ENCODE results near the gene INPP4B. TPM values are rescaled to one million over a fixed set of nuclear protein-coding genes. Genes with fewer than 3 reads are reported as not detected.
A peak's percentile ranks its signal among the peaks of the same experiment; 100 is the strongest.

INPP4B gene
- total and polyA plus RNA-seq, 7 donors = 1.5 to 16.8 (median 9.5) TPM

DNA sequence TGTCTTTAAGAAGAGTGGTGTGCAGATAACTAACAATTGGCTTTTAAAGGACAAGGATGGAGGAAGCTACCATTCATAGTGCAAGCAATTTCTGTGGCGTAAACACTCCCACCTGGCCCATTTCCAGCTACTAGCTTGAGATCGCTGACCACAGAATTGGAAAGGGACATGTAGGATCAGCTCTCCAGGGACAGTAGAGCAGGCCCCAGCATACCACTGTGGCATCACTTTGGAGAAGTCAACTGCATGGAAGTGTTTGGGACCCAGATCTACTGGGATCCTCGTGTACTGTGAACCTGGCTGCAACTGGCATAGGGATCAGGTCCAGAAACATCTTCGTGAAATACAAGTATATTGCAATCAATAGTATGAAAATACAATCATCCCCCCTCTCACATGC, 515.0 kb downstream of the INPP4B start:
- Histone ChIP-seq H3K4me1 (no peaks in the 10 kb centered on the region), H3K9me3 (peaks cover 4% of the 10 kb centered on the region), H3K27ac (no peak overlapping the region), H3K27me3 (ENCODE audit: insufficient read depth in 3 of 3, low read length in 2 of 3) (no peaks in the 10 kb centered on the region), H3K4me3 (no peak overlapping the region), H3K36me3 (ENCODE audit: insufficient read depth in 1 of 2, low read depth in 1 of 2) (no peaks in the 10 kb centered on the region)
- peak in 3 of 4 donors; percentile 44 to 68 (median 44) for ATAC-seq
- intact Hi-C loops (cut with DNase I) = no loop called here
- 56 to 75% (median 65%) methylated on average over 4 of the region's 4 CpGs for WGBS, 3 donors
- TF ChIP-seq CTCF (IDR thresholded peaks at IDR 0.05) = no peak
- DNase-seq = no peak

- ATAC-seq (no peak), DNase-seq (no peak)
- WGBS, 3 donors = 94 to 99% (median 96%) methylated on average over 5 of the region's 5 CpGs
- Histone ChIP-seq H3K4me1 (no peaks in the 10 kb centered on the region), H3K27ac (no peak overlapping the region), H3K27me3 (ENCODE audit: insufficient read depth in 3 of 3, low read length in 2 of 3) (no peaks in the 10 kb centered on the region), H3K4me3 (no peak overlapping the region), H3K9me3 (no peaks in the 10 kb centered on the region), H3K36me3 (ENCODE audit: insufficient read depth in 1 of 2, low read depth in 1 of 2) (no peaks in the 10 kb centered on the region)
- intact Hi-C loops (cut with DNase I) = no loop called here
- TF ChIP-seq CTCF (IDR thresholded peaks at IDR 0.05) = no peak
Observed at GRCh38 chr4:142330311-142330710, 515.8 kb downstream of the INPP4B start.

- H3K27me3 ChIP-seq (ENCODE audit: insufficient read depth in 3 of 3, low read length in 2 of 3) = no peaks in the 10 kb centered on the region
- DNase-seq (no peak), ATAC-seq (peak in 2 of 4 donors; percentile 57 to 82)
- no peak overlapping the region for H3K4me3 ChIP-seq
- no peaks in the 10 kb centered on the region for H3K9me3 ChIP-seq
- no peak for TF ChIP-seq CTCF (IDR thresholded peaks at IDR 0.05)
- intact Hi-C loops (cut with DNase I) = no loop called here
- WGBS, 3 donors = 34 to 42% (median 36%) methylated on average over 1 of the region's 1 CpG
- no peak overlapping the region for H3K27ac ChIP-seq
- H3K4me1 ChIP-seq = no peaks in the 10 kb centered on the region
- no peaks in the 10 kb centered on the region for H3K36me3 ChIP-seq (ENCODE audit: insufficient read depth in 1 of 2, low read depth in 1 of 2)
Observed at GRCh38 chr4:142329313-142329712, 516.8 kb downstream of the INPP4B start.

- no peaks in the 10 kb centered on the region for H3K4me1 ChIP-seq
- intact Hi-C loops (cut with DNase I) = no loop called here
- no peaks in the 10 kb centered on the region for H3K36me3 ChIP-seq (ENCODE audit: insufficient read depth in 1 of 2, low read depth in 1 of 2)
- no peak overlapping the region for H3K4me3 ChIP-seq
- no peaks in the 10 kb centered on the region for H3K9me3 ChIP-seq
- H3K27ac ChIP-seq = no peak overlapping the region
- no peaks in the 10 kb centered on the region for H3K27me3 ChIP-seq (ENCODE audit: insufficient read depth in 3 of 3, low read length in 2 of 3)
- 91 to 94% (median 94%) methylated on average over 4 of the region's 4 CpGs for WGBS, 3 donors
- no peak for DNase-seq
- ATAC-seq = no peak
- no peak for TF ChIP-seq CTCF (IDR thresholded peaks at IDR 0.05)
Observed at GRCh38 chr4:142326181-142326580, 519.9 kb downstream of the INPP4B start.

GRCh38 chr4:142324572-142324971, 521.5 kb downstream of the INPP4B start:
- DNase-seq = no peak
- Histone ChIP-seq H3K9me3 (no peaks in the 10 kb centered on the region), H3K27ac (no peak overlapping the region), H3K4me3 (no peak overlapping the region), H3K4me1 (no peaks in the 10 kb centered on the region), H3K36me3 (ENCODE audit: insufficient read depth in 1 of 2, low read depth in 1 of 2) (no peaks in the 10 kb centered on the region), H3K27me3 (ENCODE audit: insufficient read depth in 3 of 3, low read length in 2 of 3) (no peaks in the 10 kb centered on the region)
- WGBS, 3 donors = 67 to 83% (median 75%) methylated on average over 1 of the region's 1 CpG
- no peak for TF ChIP-seq CTCF (IDR thresholded peaks at IDR 0.05)
- no peak for ATAC-seq
- intact Hi-C loops (cut with DNase I) = no loop called here

Measured in psoas muscle (tissue), 8 donors.